KMS-11 (cell line): Measurements from ENCODE around the gene TRIM44.

Experiments
- H2AFZ ChIP-seq: fragments of 200-600 bp; sonication (generic); 2 replicates; pipeline ENCODE4 v1.6.1; 2016; ENCODE audit warnings: antibody characterized with exemption, mixed run types, low read depth
- H3K27ac ChIP-seq: fragments of 200-600 bp; sonication (generic); 2 replicates; pipeline ENCODE4 v1.6.1; 2016; ENCODE audit warnings: mild to moderate bottlenecking, mixed run types
- H3K27me3 ChIP-seq: fragments of 200-600 bp; sonication (generic); 2 replicates; pipeline ENCODE4 v1.6.1; 2017; ENCODE audit warnings: mild to moderate bottlenecking, low read depth, mixed run types, moderate library complexity; ENCODE audit not compliant: insufficient read depth
- H3K36me3 ChIP-seq: fragments of 200-600 bp; sonication (generic); 2 replicates; pipeline ENCODE4 v1.6.1; 2017; ENCODE audit warnings: mild to moderate bottlenecking, mixed run types; ENCODE audit not compliant: insufficient read depth
- H3K4me1 ChIP-seq: fragments of 200-600 bp; sonication (generic); 2 replicates; pipeline ENCODE4 v1.6.1; 2016; ENCODE audit warnings: mild to moderate bottlenecking, low read depth, mixed run types; ENCODE audit not compliant: poor library complexity, severe bottlenecking
- H3K4me2 ChIP-seq: fragments of 200-600 bp; sonication (generic); 2 replicates; pipeline ENCODE4 v1.7.0; 2016; ENCODE audit warnings: mild to moderate bottlenecking, mixed run types
- H3K4me3 ChIP-seq: fragments of 200-600 bp; sonication (generic); IDR thresholded peaks from 2 replicates; pipeline ENCODE4 v1.6.1; 2017; ENCODE audit warnings: low read depth, low read length, mixed read lengths; ENCODE audit not compliant: insufficient read depth
- H3K79me2 ChIP-seq: fragments of 200-600 bp; sonication (generic); 2 replicates; pipeline ENCODE4 v1.6.1; 2016; ENCODE audit warnings: low read depth, mixed run types; ENCODE audit not compliant: insufficient read depth
- H3K9ac ChIP-seq: fragments of 200-600 bp; sonication (generic); 2 replicates; pipeline ENCODE4 v1.6.1; 2016; ENCODE audit warnings: mild to moderate bottlenecking, mixed run types
- H4K20me1 ChIP-seq: fragments of 200-600 bp; sonication (generic); 2 replicates; pipeline ENCODE4 v1.6.1; 2016; ENCODE audit warnings: mild to moderate bottlenecking, mixed run types; ENCODE audit not compliant: insufficient read depth
- TF ChIP-seq, protein P1 (sequence below): fragments of 200-600 bp; sonication (generic); conservative IDR thresholded peaks from 2 replicates; pipeline ENCODE4 v1.6.1; 2017; ENCODE audit warnings: low read depth, mild to moderate bottlenecking, antibody characterized with exemption, low read length, moderate library complexity, mixed read lengths

Gene TRIM44

GRCh38 chr11:35675901-35676610 lies 13.5 kb downstream of the TRIM44 start:
- peaks cover 19% of the 10 kb centered on the region; the same call in 1 of the 2 replicates for H3K79me2 ChIP-seq
- H2AFZ ChIP-seq = no peak overlapping the region
- H4K20me1 ChIP-seq = 0 out of 2 replicates have a peak, but pooled peaks cover 3% of the 10 kb centered on the region
- H3K4me1 ChIP-seq = peaks cover 31% of the 10 kb centered on the region
- H3K36me3 ChIP-seq = no peaks in the 10 kb centered on the region
- peak overlapping the region; percentile 3; the same call in 1 of the 2 replicates for H3K4me2 ChIP-seq
- H3K9ac ChIP-seq = no peak overlapping the region
- no peaks in the 10 kb centered on the region for H3K27me3 ChIP-seq
- no peak overlapping the region for H3K27ac ChIP-seq
- TF ChIP-seq, protein P1, sequence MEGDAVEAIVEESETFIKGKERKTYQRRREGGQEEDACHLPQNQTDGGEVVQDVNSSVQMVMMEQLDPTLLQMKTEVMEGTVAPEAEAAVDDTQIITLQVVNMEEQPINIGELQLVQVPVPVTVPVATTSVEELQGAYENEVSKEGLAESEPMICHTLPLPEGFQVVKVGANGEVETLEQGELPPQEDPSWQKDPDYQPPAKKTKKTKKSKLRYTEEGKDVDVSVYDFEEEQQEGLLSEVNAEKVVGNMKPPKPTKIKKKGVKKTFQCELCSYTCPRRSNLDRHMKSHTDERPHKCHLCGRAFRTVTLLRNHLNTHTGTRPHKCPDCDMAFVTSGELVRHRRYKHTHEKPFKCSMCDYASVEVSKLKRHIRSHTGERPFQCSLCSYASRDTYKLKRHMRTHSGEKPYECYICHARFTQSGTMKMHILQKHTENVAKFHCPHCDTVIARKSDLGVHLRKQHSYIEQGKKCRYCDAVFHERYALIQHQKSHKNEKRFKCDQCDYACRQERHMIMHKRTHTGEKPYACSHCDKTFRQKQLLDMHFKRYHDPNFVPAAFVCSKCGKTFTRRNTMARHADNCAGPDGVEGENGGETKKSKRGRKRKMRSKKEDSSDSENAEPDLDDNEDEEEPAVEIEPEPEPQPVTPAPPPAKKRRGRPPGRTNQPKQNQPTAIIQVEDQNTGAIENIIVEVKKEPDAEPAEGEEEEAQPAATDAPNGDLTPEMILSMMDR = no peak
- no peak overlapping the region for H3K4me3 ChIP-seq

DNA sequence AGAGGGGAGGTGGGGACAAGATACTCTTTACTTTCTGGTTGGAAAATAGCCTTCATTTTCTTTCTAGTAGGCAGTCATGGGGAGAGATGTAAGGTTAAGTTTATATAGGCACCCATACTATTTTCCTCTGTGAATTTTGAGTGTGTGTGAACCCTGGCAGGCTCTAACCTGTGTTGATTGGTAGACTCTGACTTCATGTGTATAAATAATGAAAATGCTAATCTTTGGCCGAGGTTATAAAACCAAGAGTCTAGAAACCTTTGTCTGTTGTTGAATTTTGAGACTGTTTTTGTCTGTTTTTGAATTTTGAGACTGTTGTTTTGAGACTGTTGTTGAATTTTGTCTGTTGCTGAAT lies 14.0 kb downstream of the TRIM44 start:
- Histone ChIP-seq H3K4me3 (no peak overlapping the region), H2AFZ (no peak overlapping the region), H3K36me3 (no peaks in the 10 kb centered on the region), H3K9ac (no peak overlapping the region), H3K79me2 (peaks cover 19% of the 10 kb centered on the region; the same call in 1 of the 2 replicates), H4K20me1 (0 out of 2 replicates have a peak, but pooled peaks cover 3% of the 10 kb centered on the region), H3K27ac (no peak overlapping the region), H3K4me2 (peak overlapping the region; percentile 3; the same call in 1 of the 2 replicates), H3K27me3 (no peaks in the 10 kb centered on the region), H3K4me1 (peaks cover 37% of the 10 kb centered on the region)
- TF ChIP-seq, protein P1 = no peak

GRCh38 chr11:35677904-35678303 lies 15.3 kb downstream of the TRIM44 start:
- H3K79me2 ChIP-seq = peaks cover 19% of the 10 kb centered on the region; the same call in 1 of the 2 replicates
- H3K27ac ChIP-seq = no peak overlapping the region
- H4K20me1 ChIP-seq = 0 out of 2 replicates have a peak, but pooled peaks cover 8% of the 10 kb centered on the region
- H3K4me1 ChIP-seq = peaks cover 46% of the 10 kb centered on the region
- no peak overlapping the region for H3K4me3 ChIP-seq
- no peak overlapping the region for H2AFZ ChIP-seq
- TF ChIP-seq, protein P1 = no peak
- no peak overlapping the region for H3K4me2 ChIP-seq
- H3K27me3 ChIP-seq = no peaks in the 10 kb centered on the region
- no peaks in the 10 kb centered on the region for H3K36me3 ChIP-seq
- H3K9ac ChIP-seq = no peak overlapping the region

DNA sequence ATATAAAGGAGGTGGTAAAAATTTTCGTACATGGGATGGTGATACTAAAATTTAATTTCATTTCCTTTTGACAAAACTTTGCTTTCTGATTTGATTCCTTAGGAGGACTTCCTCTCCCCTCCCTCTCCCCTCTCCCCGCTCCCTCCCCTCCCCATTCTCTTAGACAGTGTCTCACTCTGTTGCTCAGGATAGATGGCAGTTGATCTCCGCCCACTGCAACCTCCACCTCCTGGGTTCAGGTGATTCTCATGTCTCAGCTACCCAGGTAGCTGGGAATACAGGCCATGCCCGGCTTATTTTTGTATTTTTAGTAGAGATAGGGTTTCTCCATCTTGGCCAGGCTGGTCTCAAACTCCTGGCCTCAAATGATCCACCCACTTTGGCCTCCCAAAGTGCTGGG lies 15.9 kb downstream of the TRIM44 start:
- H4K20me1 ChIP-seq = 0 out of 2 replicates have a peak, but pooled peaks cover 8% of the 10 kb centered on the region
- H3K9ac ChIP-seq = no peak overlapping the region
- peaks cover 47% of the 10 kb centered on the region for H3K4me1 ChIP-seq
- H3K4me3 ChIP-seq = no peak overlapping the region
- no peaks in the 10 kb centered on the region for H3K36me3 ChIP-seq
- no peak overlapping the region for H2AFZ ChIP-seq
- H3K79me2 ChIP-seq = peaks cover 19% of the 10 kb centered on the region; the same call in 1 of the 2 replicates
- TF ChIP-seq, protein P1 = no peak
- no peak overlapping the region for H3K27ac ChIP-seq
- no peak overlapping the region for H3K4me2 ChIP-seq
- no peaks in the 10 kb centered on the region for H3K27me3 ChIP-seq
